RCC 7860 (cell line): ENCODE data around the gene MAGI2.

Experiments used
- DNase-seq: peaks from one replicate; pipeline ENCODE4 v3.0.0-alpha.2; 2015; ENCODE audit warnings: low spot score
- FAIRE-seq: peaks from 2 replicates; lab custom pipeline; 2012; peaks lifted over from hg19 to GRCh38; lab: Jason Lieb, UNC

Gene MAGI2

GRCh38 chr7:78472519-78472918 is 980.9 kb downstream of the MAGI2 start:
- FAIRE-seq: no peak
- DNase-seq: no peak

- DNase-seq: no peak
- no peak for FAIRE-seq
Measured at GRCh38 chr7:78465894-78466293, 987.6 kb downstream of the MAGI2 start.

- DNase-seq (no peak), FAIRE-seq (no peak)
Measured at GRCh38 chr7:78463039-78463438, 990.4 kb downstream of the MAGI2 start.

GRCh38 chr7:78450706-78451105 is 1002.8 kb downstream of the MAGI2 start:
- DNase-seq (no peak), FAIRE-seq (no peak)

- FAIRE-seq (no peak), DNase-seq (no peak)
Measured at GRCh38 chr7:78448911-78449310, 1004.6 kb downstream of the MAGI2 start.

- no peak for FAIRE-seq
- no peak for DNase-seq
Measured at GRCh38 chr7:78444267-78444666, 1009.2 kb downstream of the MAGI2 start.

GRCh38 chr7:78443811-78444210 is 1009.7 kb downstream of the MAGI2 start:
- no peak for DNase-seq
- no peak for FAIRE-seq

- FAIRE-seq: no peak
- DNase-seq: no peak
Measured at GRCh38 chr7:78441737-78442136, 1011.7 kb downstream of the MAGI2 start.

GRCh38 chr7:78438433-78438832 is 1015.0 kb downstream of the MAGI2 start:
- FAIRE-seq: no peak

GRCh38 chr7:78437118-78437517 is 1016.3 kb downstream of the MAGI2 start:
- DNase-seq: no peak
- no peak for FAIRE-seq

More at GRCh38 chr7:78438433-78438832, 1015.0 kb downstream of the MAGI2 start:
- DNase-seq: no peak

GRCh38 chr7:78435355-78435754 is 1018.1 kb downstream of the MAGI2 start:
- FAIRE-seq: no peak

GRCh38 chr7:78434281-78434680 is 1019.2 kb downstream of the MAGI2 start:
- no peak for FAIRE-seq
- DNase-seq: no peak

More at GRCh38 chr7:78435355-78435754, 1018.1 kb downstream of the MAGI2 start:
- no peak for DNase-seq

- FAIRE-seq (no peak), DNase-seq (no peak)
Measured at GRCh38 chr7:78433421-78433820, 1020.0 kb downstream of the MAGI2 start.

GRCh38 chr7:78429878-78430277 is 1023.6 kb downstream of the MAGI2 start:
- no peak for FAIRE-seq
- DNase-seq: no peak

- no peak for FAIRE-seq
- no peak for DNase-seq
Measured at GRCh38 chr7:78427209-78427608, 1026.3 kb downstream of the MAGI2 start.

- FAIRE-seq (no peak), DNase-seq (no peak)
Measured at GRCh38 chr7:78420001-78420400, 1033.5 kb downstream of the MAGI2 start.

GRCh38 chr7:78417180-78417853 is 1036.2 kb downstream of the MAGI2 start:
- FAIRE-seq: no peak
- DNase-seq: no peak

- DNase-seq (no peak), FAIRE-seq (no peak)
Measured at GRCh38 chr7:78413568-78413967, 1039.9 kb downstream of the MAGI2 start.

- DNase-seq (no peak), FAIRE-seq (no peak)
Measured at GRCh38 chr7:78412216-78412858, 1041.1 kb downstream of the MAGI2 start.

- FAIRE-seq: no peak
- DNase-seq: no peak
Measured at GRCh38 chr7:78407031-78407430, 1046.4 kb downstream of the MAGI2 start.

GRCh38 chr7:78406531-78406930 is 1046.9 kb downstream of the MAGI2 start:
- DNase-seq (no peak), FAIRE-seq (no peak)

- DNase-seq (no peak), FAIRE-seq (no peak)
Measured at GRCh38 chr7:78402096-78402495, 1051.4 kb downstream of the MAGI2 start.

GRCh38 chr7:78400038-78400437 is 1053.4 kb downstream of the MAGI2 start:
- DNase-seq (no peak), FAIRE-seq (no peak)
